ENCODE measurements around the gene CYP2B6.
"Not testable (repeated sequence)": the region's sequence is repeated elsewhere in the genome, so short reads cannot be mapped to it uniquely, and the experiment has no call there.

Gene CYP2B6

GRCh38 chr19:41018736-41019290 is 27.7 kb downstream of the CYP2B6 start:
- Histone ChIP-seq H3K4me3 (ENCODE audit: low read length) (no peak overlapping the region), H3K9ac (ENCODE audit: low read length) (no peak overlapping the region), H3K27me3 (ENCODE audit: control insufficient read depth, insufficient read depth, low read length) (no peaks in the 10 kb centered on the region), H3K9me3 (ENCODE audit: control insufficient read depth, low read depth, low read length) (no peaks in the 10 kb centered on the region), H3K27ac (ENCODE audit: low read length) (no peak overlapping the region), H3K36me3 (ENCODE audit: control insufficient read depth, low read depth, low read length) (no peaks in the 10 kb centered on the region), H3K4me1 (ENCODE audit: control insufficient read depth, low read depth, low read length) (no peaks in the 10 kb centered on the region)

GRCh38 chr19:41019346-41019745 is 28.3 kb downstream of the CYP2B6 start:
- no peaks in the 10 kb centered on the region for H3K27me3 ChIP-seq (ENCODE audit: control insufficient read depth, insufficient read depth, low read length)
- no peak overlapping the region for H3K4me3 ChIP-seq (ENCODE audit: low read length)
- no peaks in the 10 kb centered on the region for H3K9me3 ChIP-seq (ENCODE audit: control insufficient read depth, low read depth, low read length)
- H3K4me1 ChIP-seq (ENCODE audit: control insufficient read depth, low read depth, low read length): no peaks in the 10 kb centered on the region
- H3K27ac ChIP-seq (ENCODE audit: low read length): no peak overlapping the region
- H3K9ac ChIP-seq (ENCODE audit: low read length): no peak overlapping the region
- H3K36me3 ChIP-seq (ENCODE audit: control insufficient read depth, low read depth, low read length): no peaks in the 10 kb centered on the region

- Histone ChIP-seq H3K4me1 (ENCODE audit: control insufficient read depth, low read depth, low read length) (no peaks in the 10 kb centered on the region), H3K4me3 (ENCODE audit: low read length) (no peak overlapping the region), H3K9me3 (ENCODE audit: control insufficient read depth, low read depth, low read length) (no peaks in the 10 kb centered on the region), H3K9ac (ENCODE audit: low read length) (no peak overlapping the region), H3K36me3 (ENCODE audit: control insufficient read depth, low read depth, low read length) (no peaks in the 10 kb centered on the region), H3K27ac (ENCODE audit: low read length) (no peak overlapping the region), H3K27me3 (ENCODE audit: control insufficient read depth, insufficient read depth, low read length) (no peaks in the 10 kb centered on the region)
Observed at GRCh38 chr19:41023193-41023592, 32.1 kb downstream of the CYP2B6 start.

GRCh38 chr19:41025411-41025810 is 34.3 kb downstream of the CYP2B6 start:
- no peaks in the 10 kb centered on the region for H3K36me3 ChIP-seq (ENCODE audit: control insufficient read depth, low read depth, low read length)
- H3K27ac ChIP-seq (ENCODE audit: low read length): no peak overlapping the region
- H3K4me3 ChIP-seq (ENCODE audit: low read length): no peak overlapping the region
- no peaks in the 10 kb centered on the region for H3K27me3 ChIP-seq (ENCODE audit: control insufficient read depth, insufficient read depth, low read length)
- H3K9ac ChIP-seq (ENCODE audit: low read length): no peak overlapping the region
- H3K9me3 ChIP-seq (ENCODE audit: control insufficient read depth, low read depth, low read length): no peaks in the 10 kb centered on the region
- no peaks in the 10 kb centered on the region for H3K4me1 ChIP-seq (ENCODE audit: control insufficient read depth, low read depth, low read length)

GRCh38 chr19:41025871-41026270 is 34.8 kb downstream of the CYP2B6 start:
- Histone ChIP-seq H3K4me3 (ENCODE audit: low read length) (no peak overlapping the region), H3K4me1 (ENCODE audit: control insufficient read depth, low read depth, low read length) (no peaks in the 10 kb centered on the region), H3K36me3 (ENCODE audit: control insufficient read depth, low read depth, low read length) (no peaks in the 10 kb centered on the region), H3K9me3 (ENCODE audit: control insufficient read depth, low read depth, low read length) (no peaks in the 10 kb centered on the region), H3K27me3 (ENCODE audit: control insufficient read depth, insufficient read depth, low read length) (no peaks in the 10 kb centered on the region), H3K27ac (ENCODE audit: low read length) (no peak overlapping the region), H3K9ac (ENCODE audit: low read length) (no peak overlapping the region)

GRCh38 chr19:41027273-41027967 is 36.3 kb downstream of the CYP2B6 start:
- no peak overlapping the region for H3K9ac ChIP-seq (ENCODE audit: low read length)
- H3K27me3 ChIP-seq (ENCODE audit: control insufficient read depth, insufficient read depth, low read length): no peaks in the 10 kb centered on the region
- no peaks in the 10 kb centered on the region for H3K4me1 ChIP-seq (ENCODE audit: control insufficient read depth, low read depth, low read length)
- H3K27ac ChIP-seq (ENCODE audit: low read length): no peak overlapping the region
- H3K4me3 ChIP-seq (ENCODE audit: low read length): no peak overlapping the region
- H3K36me3 ChIP-seq (ENCODE audit: control insufficient read depth, low read depth, low read length): no peaks in the 10 kb centered on the region
- no peaks in the 10 kb centered on the region for H3K9me3 ChIP-seq (ENCODE audit: control insufficient read depth, low read depth, low read length)

- H3K4me3 ChIP-seq (ENCODE audit: low read length): no peak overlapping the region
- no peaks in the 10 kb centered on the region for H3K4me1 ChIP-seq (ENCODE audit: control insufficient read depth, low read depth, low read length)
- H3K27me3 ChIP-seq (ENCODE audit: control insufficient read depth, insufficient read depth, low read length): no peaks in the 10 kb centered on the region
- H3K9me3 ChIP-seq (ENCODE audit: control insufficient read depth, low read depth, low read length): no peaks in the 10 kb centered on the region
- H3K9ac ChIP-seq (ENCODE audit: low read length): no peak overlapping the region
- H3K36me3 ChIP-seq (ENCODE audit: control insufficient read depth, low read depth, low read length): no peaks in the 10 kb centered on the region
- H3K27ac ChIP-seq (ENCODE audit: low read length): no peak overlapping the region
Observed at GRCh38 chr19:41029524-41030432, 38.7 kb downstream of the CYP2B6 start.

- H3K27ac ChIP-seq (ENCODE audit: low read length): no peak overlapping the region
- no peak overlapping the region for H3K4me3 ChIP-seq (ENCODE audit: low read length)
- no peak overlapping the region for H3K9ac ChIP-seq (ENCODE audit: low read length)
- no peaks in the 10 kb centered on the region for H3K27me3 ChIP-seq (ENCODE audit: control insufficient read depth, insufficient read depth, low read length)
- no peaks in the 10 kb centered on the region for H3K9me3 ChIP-seq (ENCODE audit: control insufficient read depth, low read depth, low read length)
- H3K36me3 ChIP-seq (ENCODE audit: control insufficient read depth, low read depth, low read length): no peaks in the 10 kb centered on the region
- H3K4me1 ChIP-seq (ENCODE audit: control insufficient read depth, low read depth, low read length): no peaks in the 10 kb centered on the region
Observed at GRCh38 chr19:41030651-41031050, 39.6 kb downstream of the CYP2B6 start.

- Histone ChIP-seq H3K27me3 (ENCODE audit: control insufficient read depth, insufficient read depth, low read length) (no peaks in the 10 kb centered on the region), H3K4me1 (ENCODE audit: control insufficient read depth, low read depth, low read length) (no peaks in the 10 kb centered on the region), H3K9ac (ENCODE audit: low read length) (no peak overlapping the region), H3K27ac (ENCODE audit: low read length) (no peak overlapping the region), H3K9me3 (ENCODE audit: control insufficient read depth, low read depth, low read length) (no peaks in the 10 kb centered on the region), H3K4me3 (ENCODE audit: low read length) (no peak overlapping the region), H3K36me3 (ENCODE audit: control insufficient read depth, low read depth, low read length) (no peaks in the 10 kb centered on the region)
Observed at GRCh38 chr19:41031916-41032315, 40.8 kb downstream of the CYP2B6 start.

- not testable (repeated sequence) for H3K9me3 ChIP-seq (ENCODE audit: control insufficient read depth, low read depth, low read length); H3K27ac ChIP-seq (ENCODE audit: low read length); H3K27me3 ChIP-seq (ENCODE audit: control insufficient read depth, insufficient read depth, low read length); H3K4me3 ChIP-seq (ENCODE audit: low read length); H3K4me1 ChIP-seq (ENCODE audit: control insufficient read depth, low read depth, low read length); H3K36me3 ChIP-seq (ENCODE audit: control insufficient read depth, low read depth, low read length); H3K9ac ChIP-seq (ENCODE audit: low read length)
Observed at GRCh38 chr19:41033324-41033723, 42.2 kb downstream of the CYP2B6 start.

- Histone ChIP-seq H3K27me3 (ENCODE audit: control insufficient read depth, insufficient read depth, low read length) (no peaks in the 10 kb centered on the region), H3K4me1 (ENCODE audit: control insufficient read depth, low read depth, low read length) (no peaks in the 10 kb centered on the region), H3K4me3 (ENCODE audit: low read length) (no peak overlapping the region), H3K36me3 (ENCODE audit: control insufficient read depth, low read depth, low read length) (no peaks in the 10 kb centered on the region), H3K27ac (ENCODE audit: low read length) (no peak overlapping the region), H3K9me3 (ENCODE audit: control insufficient read depth, low read depth, low read length) (no peaks in the 10 kb centered on the region), H3K9ac (ENCODE audit: low read length) (no peak overlapping the region)
Observed at GRCh38 chr19:41039806-41040205, 48.7 kb downstream of the CYP2B6 start.
